Kidney tubule cell (primary cell): ENCODE results near the gene ZBTB46.
"Not testable (repeated sequence)": the region's sequence is repeated elsewhere in the genome, so short reads cannot be mapped to it uniquely, and the experiment has no call there.

ENCODE experiments used
- DNase-seq: peaks from one replicate; pipeline ENCODE4 v3.0.0-alpha.2; 2018; ENCODE audit warnings: low spot score

The ZBTB46 gene

DNA sequence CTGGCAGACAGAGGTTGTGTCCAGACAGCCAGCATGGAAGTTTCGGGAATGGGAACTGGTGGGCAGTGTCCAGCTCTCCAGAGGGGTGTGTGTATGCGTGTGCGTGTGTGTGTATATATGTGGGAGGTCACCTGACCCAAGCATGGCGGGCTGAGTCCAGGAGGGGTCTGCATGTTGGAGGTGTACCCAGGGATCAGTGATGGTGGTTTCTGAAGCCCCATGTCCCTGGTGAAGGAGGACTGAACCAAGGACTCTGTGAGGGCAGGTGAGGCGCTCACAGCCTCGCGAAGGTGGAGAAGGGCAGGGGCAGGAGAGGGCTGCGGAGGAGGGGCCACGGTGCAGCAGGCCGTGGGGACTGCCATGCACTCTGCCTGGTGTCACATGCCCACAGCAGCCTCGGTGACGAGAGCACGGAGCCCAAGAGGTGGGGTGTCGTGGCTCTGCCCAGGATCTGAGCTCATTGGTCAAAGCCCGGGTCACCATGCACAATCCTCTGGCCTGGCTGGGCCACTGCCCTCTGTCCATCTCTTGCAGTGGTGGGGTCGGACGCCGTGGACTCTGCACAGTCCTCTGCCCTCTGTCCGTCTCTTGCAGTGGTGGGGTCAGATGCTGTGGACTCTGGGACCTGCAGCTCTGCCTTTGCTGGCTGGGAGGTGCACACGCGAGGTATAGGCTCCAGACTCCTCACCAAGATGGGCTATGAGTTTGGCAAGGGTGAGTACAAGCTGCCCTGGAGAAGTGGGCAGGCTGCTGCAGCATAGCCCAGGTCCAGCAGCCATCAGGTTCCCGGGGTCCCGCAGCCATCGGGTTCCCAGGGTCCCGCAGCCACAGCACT, 96.7 kb downstream of the ZBTB46 start:
- DNase-seq = no peak

DNA sequence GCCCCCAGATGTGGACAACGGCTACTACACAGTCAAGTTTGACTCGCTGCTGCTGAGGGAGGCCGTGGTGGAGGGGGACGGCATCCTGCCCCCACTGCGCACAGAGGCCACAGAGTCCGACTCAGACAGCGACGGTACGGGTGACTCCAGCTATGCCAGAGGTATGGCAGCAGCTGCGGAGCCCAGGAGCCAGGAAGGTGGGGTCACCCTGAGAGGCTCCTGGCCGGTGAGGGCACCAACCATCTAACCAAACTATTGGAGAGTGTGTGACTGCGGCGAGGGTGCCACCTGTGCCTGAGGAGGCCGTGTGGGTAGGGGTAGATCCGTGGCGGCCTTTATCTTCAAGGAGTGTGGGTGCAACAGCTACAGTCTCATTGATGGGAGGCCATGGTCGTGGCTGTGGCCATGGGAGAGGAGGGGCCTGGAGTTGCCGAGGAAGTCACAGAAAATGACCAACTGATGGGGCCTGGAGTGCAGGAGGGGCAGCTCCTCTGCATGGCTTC, 97.4 kb downstream of the ZBTB46 start:
- DNase-seq = no peak

DNA sequence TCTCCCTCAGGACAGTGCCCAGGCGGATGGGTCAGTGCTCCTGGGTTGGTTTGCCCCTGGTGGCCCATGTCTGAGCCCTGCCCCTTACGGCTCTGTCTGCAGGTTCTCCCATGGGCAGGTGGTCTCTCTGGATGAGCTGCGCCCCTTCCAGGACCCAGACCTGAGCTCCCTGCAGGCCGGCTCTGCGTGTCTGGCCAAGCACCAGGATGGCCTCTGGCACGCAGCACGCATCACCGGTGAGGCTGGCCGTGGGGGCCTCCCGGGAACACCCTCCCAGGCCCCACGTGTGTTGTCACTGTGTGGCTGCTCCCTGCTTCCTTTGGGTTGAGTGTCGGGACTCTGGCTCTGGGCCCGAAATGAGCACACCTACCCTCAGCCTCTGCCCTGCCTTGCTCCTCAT, 97.9 kb downstream of the ZBTB46 start:
- DNase-seq = no peak

DNA sequence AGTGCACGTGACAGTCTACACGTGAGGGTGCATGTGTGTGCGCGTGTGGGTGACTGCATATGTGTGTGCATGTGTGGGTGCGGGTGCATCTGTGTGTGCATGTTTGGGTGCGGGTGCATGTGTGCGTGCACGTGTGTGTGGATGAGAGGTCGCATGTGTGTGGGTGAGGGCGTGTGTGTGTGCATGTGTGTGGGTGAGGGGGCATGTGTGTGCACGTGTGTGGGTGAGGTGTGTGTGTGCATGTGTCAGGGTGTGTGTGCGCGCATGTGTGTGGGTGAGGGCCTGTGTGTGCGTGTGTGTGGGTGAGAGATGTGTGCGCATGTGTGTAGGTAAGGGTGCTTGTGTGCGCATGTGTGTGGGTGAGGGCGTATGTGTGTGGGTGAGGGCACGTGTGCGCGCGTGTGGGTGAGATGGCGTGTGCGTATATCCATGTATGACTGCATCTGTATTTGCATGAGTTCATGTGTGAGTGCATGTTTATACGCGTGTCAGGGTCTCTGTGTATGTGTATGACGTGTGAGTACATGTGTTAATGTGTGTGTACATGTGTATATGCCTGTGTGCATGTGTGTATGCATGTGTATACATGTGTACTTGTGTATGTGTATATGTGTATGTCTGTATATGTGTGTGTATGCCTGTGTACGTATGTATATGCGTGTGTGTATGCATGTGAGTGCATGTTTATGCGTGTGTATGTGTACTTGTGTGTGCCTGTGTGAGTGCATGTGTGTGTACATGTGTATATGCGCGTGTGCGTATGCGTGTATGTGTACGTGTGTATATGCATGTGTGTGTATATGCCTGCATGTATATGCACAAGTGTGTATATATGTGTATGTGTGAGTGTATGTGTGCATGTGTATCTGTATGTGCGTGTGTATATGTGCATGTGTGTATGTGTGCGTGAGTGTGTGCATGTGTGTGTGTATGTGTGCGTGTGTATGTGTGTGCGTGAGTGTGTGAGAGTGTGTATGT, 98.7 kb downstream of the ZBTB46 start:
- DNase-seq = no peak

DNA sequence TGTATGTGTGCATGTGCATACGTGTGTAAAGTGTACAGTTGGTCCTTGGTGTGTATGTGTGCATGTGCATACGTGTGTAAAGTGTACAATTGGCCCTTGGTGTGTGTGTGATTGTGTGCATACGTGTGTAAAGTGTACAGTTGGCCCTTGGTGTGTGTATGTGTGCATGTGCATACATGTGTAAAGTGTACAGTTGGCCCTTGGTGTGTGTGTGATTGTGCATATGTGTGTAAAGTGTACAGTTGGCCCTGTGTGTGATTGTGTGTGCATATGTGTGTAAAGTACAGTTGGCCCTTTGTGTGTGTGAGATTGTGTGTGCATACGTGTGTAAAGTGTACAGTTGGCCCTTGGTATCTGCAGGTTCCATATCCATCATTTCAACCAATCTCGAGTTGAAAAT, 99.7 kb downstream of the ZBTB46 start:
- DNase-seq = no peak

DNA sequence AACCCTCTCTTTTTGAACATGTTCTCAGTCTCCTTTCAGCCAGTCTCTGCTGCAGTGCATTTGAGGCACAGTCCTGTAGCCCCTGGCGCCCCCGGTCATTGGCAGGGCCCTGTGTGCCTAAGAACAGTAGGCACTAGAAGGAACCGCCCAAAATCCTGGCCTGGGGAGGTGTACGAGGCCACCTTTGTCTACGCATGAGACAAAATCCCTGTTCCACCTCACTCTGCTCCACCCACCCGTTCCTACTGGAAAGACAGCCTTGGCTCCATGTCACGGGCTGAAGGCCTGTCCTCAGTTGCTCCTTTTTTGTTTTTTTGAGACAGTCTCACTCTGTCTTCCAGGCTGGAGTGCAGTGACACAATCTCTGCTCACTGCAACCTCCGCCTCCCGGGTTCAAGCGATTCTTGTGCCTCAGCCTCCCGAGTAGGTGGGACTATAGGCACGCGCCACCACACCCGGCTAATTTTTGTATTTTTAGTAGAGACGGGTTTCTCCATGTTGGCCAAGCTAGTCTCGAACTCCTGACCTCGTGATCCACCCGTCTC, 100.8 kb downstream of the ZBTB46 start:
- not testable (repeated sequence) for DNase-seq

DNA sequence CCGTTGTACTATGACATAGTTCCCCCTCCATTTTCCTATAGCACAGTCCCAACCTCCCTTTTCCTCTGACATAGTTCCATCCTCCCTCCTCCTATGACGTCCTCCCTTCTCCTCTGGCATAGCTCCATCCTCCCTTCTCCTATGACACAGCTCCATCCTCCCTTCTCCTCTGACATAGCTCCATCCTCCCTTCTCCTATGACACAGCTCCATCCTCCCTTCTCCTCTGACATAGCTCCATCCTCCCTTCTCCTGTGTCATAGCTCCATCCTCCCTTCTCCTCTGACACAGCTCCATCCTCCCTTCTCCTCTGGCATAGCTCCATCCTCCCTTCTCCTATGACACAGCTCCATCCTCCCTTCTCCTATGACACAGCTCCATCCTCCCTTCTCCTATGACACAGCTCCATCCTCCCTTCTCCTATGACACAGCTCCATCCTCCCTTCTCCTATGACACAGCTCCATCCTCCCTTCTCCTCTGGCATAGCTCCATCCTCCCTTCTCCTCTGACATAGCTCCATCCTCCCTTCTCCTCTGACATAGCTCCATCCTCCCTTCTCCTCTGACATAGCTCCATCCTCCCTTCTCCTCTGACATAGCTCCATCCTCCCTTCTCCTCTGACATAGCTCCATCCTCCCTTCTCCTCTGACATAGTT, 108.0 kb downstream of the ZBTB46 start:
- not testable (repeated sequence) for DNase-seq

DNA sequence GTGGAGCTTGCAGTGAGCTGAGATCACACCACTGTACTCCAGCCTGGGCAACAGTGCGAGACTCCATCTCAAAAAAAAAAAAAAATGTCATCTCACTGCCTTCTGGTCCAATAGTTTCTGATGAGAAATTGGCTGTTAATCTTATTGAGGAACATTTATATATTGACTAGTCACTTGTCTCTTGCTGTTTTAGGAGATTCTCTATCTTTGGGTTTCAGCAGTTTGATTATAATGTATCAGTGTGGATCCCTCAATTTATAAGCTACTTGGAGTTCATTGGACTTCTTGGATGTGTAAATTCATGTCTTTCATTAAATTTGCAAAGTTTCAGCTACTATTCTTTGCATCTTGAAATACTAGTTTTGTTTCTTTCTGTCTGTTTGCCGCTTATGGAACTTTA, 112.1 kb downstream of the ZBTB46 start:
- DNase-seq = no peak

DNA sequence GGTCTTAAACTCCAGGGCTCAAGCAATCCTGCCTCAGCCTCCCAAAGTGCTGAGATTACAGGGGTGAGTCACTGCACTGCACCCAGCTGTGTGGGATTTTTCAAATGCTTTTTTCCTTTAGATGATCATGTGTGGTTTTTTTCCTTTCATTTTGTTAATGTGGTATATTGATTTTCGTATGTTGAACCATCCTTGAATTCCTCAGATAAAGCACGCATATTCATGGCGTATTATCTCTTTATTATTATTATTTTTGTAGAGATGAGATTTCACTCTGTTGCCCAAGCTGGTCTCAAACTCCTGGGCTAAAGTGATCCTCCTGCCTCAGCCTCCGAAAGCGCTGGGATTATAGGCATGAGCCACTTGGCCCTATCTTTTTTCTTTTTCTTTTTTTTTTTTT, 116.2 kb downstream of the ZBTB46 start:
- no peak for DNase-seq

DNA sequence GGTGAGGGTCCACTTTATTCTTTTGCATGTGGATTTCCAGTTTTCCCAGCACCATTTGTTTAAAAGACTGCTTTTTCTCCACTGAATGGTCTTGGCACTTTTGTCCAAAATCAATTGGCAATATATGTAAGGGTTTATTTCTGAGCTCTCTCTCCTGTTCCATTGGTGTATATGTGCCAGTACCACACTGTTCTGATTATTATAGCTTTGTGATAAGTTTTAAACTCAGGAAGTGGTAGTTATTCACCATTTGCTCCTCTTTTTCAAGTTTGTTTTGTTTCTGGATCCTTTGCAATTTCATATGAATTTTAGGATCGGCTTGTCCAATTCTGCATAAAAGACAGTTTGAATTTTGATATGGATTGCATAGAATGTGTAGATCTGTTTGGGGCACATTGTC, 118.9 kb downstream of the ZBTB46 start:
- DNase-seq = no peak

DNA sequence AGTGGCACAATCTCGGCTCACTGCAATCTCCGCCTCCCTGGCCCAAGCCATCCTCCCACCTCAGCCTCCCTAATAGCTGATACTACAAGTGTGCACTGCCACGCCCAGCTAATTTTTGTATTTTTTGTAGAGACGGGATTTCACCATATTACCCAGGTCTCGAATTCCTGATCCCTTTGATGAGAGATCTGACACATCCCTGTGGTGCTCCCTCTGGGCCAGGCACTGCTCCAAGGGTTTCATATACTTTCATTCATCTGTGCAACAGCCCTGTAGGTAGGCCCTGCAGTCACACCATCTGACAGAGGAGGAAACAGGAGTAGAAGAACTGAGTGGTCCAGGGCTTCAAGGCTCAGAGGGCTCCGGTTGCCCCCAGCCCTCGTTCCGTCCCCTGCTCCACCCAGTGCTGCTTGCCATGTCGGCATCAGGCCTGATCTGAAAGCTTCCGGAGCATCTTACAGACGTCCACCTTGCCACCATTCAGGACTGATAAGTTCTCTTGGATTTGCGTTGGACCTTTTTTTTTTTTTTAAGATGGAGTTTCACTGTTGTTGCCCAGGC, 119.9 kb downstream of the ZBTB46 start:
- DNase-seq = no peak

DNA sequence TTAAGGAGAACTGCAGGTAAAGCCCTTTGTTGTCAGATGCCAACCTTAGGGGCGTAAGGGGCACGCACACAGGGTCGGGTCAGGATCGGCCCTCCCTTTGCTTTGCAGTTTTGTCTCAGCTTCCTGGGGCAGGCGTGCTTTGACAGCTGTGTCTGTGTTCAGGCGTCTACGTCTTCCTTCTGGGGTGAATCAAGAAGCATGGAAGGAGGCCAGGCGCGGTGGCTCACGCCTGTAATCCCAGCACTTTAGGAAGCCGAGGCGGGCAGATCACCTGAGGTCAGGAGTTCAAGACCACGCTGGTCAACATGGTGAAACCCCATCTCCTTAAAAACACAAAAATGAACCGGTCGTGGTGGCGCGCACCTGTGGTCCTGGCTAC, 121.9 kb downstream of the ZBTB46 start:
- DNase-seq = no peak

DNA sequence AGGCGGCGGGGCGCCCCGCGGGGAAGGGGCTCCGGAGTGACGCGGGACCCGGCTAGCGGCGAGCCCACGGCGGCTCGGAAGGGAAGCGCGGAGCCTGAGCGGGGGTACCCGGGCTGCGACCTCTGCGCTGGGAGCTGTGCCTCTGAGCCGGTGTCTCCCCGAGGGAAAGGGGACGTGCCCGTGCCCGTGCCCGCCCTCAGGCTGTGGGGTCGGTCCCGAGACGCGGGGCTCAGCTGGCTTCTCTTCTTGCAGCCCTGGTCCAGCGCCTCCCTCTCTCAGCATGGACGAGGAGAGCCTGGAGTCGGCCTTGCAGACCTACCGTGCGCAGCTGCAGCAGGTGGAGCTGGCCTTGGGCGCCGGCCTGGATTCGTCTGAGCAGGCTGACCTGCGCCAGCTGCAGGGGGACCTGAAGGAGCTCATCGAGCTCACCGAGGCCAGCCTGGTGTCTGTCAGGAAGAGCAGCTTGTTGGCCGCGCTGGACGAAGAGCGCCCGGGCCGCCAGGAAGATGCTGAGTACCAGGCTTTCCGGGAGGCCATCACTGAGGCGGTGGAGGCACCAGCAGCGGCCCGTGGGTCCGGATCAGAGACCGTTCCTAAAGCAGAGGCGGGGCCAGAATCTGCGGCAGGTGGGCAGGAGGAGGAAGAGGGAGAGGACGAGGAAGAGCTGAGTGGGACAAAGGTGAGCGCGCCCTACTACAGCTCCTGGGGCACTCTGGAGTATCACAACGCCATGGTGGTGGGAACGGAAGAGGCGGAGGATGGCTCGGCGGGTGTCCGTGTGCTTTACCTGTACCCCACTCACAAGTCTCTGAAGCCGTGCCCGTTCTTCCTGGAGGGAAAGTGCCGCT, 122.5 kb downstream of the ZBTB46 start:
- peak; percentile 21 for DNase-seq

DNA sequence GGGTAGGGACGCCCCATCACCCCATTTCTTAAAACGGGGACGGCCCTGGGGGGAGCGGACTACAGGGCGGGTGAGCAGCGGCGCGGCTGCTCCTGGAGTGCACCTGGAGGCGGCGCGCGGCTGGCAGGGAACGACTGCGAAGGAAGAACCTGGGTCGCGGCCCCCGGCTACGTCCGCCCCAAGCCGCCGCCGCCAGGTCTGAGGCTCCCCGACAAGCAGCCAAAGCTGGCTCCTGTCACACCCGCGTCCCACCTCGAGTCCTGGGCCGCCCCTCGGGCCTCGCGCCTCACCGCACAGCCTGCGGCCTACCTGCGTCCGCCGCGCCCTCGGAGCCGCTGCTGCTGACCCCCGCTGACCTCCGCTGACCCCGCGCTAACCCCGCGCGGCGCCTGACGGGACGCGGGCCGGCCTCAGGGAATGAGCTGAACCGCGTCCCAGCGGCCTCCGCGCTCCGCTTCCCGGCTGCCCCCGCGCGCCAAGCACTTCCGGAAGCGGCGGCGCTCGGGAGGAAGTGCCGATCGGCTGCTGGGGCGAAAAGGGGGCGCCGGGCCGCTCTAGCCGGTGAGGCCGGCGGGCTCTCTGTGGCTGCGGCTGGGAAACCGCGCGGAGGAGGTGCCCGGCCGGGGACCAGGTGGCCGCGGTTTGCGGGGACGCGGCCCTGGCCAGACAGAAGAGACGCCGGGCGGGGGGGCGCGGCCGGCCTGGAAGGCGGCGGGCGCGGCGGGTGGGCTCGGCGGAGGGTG, 123.3 kb downstream of the ZBTB46 start, which contains the start of the genes ARFRP1 and ZGPAT:
Gene ARFRP1, minus strand, starts transcription at position 419 of the 743 bp plus-strand sequence. CDS start 885 bp downstream, outside the sequence.
Gene ZGPAT, plus strand, starts transcription at position 482 of the 743 bp plus-strand sequence. CDS start 542 bp downstream, outside the sequence.
- peak; percentile 86 for DNase-seq

DNA sequence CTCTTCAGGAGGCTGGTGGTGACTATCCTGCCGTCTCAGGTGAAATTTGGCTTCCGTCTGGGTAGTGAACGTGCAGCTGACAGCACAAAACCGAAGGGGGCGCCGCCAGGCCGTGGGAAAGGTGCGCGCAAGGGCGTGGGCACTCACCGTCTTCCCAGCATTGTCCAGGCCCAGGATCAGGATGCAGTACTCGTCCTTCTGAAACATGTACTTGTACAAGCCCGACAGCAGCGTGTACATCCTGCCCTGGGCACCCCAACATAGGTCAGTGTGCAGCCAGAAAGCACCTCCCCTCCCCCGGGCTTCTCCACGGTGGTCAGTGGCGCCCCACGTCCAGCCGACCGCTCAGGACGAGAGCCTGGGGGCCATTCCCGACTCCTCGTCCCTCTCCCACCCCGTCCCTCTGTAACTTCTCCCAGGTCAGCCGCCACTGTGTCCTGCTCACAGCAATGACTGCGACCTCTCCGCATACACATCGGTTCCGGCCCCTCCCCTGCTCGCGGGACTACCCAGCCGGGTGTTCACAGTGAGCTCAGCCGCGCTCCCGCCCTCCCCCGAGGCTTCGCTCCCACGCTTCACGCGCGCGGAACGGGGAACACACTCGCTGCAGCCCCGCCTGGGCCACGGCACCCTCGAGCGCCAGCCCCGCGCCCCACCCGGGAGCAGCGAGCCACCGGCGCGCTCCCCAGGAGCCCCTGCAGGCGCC, 124.1 kb downstream of the ZBTB46 start:
- DNase-seq = peak; percentile 69

DNA sequence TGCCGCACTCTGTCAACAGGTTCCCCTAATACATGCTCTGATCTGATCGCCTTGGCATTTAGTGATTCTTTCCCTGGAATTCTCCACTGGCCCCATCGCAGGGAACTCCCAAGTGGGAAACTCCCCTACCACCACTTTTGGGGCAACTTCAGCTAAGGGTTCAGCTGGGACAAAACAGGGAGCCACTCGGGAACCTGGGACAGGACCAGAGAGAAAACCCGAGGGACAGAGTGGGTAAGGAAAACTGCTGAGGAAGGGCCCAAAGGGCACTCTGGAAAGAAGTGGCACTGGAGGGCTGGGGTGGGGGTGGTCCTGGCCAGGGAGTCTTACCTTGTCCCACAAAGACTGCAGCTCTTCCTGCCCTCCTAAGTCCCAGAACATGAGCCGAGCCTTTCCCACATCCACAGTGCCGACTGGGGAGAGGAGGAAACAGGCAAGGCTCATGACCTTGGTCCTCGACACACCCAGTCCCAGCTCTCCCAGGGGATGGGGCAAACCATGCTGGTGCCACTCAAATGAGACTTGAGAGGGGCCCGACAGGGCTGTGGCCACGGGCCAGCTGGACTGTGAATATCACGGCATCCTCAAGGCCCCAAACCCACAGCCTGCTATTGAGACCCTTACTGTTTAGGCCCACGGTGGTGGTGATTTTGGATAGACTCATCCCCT, 124.9 kb downstream of the ZBTB46 start:
- no peak for DNase-seq

DNA sequence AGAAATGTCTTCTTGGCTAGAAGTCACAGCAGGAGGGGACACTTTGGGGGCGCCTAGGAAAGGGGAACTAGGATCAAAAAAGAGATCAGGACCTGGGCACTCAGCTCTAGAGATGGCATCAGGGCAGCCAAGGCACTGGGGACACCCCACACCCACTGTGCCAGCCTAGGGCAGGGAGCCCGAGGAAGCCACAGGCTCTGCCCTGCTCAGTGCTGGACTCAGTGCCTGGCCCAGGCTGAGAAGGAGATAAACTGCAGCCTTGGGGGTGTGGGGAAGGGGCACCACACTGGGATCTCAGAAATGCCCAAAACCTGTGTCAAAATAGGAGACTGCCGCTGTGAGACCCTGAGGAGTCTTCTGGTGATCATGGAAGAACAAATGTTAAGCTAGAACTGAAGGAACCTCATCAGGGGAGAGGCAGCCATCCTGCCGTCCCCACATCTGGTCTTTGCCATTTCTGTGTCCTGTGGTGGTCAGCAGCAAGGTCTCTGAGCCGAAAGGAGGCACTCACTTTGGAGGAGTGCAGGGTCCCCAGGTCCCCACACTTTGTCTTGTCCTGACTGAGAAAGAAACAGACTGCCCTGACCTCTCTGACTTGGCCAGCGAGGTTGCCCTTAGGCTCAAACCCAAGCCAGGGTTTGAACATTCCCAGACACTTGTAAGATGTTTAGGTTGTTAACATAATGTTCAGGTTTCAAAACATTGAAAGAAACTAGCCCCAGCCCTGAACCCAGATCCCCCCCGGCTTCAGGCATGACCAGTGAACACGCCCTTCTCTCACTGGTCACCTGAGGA, 125.6 kb downstream of the ZBTB46 start:
- no peak for DNase-seq

DNA sequence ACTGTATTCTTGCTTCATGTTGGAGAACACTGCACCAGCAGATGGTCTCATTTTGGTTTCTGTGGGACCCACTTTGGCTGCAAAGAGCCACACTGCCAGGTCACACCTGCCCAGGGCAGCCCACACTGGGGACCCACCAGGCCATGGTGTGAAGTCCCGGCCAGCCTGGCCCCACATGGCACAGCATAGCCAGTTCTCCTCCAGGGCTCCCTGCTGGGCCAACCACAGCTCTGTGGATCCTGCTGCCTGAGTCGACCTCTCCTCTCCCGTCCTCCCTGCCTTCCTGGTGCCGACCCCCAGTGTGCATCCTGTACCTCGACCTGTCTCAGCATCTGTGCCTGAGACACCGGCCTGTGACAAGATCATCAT, 126.3 kb downstream of the ZBTB46 start:
- no peak for DNase-seq
